ENCODE results near the gene CASP8AP2.

CASP8AP2 gene

GRCh38 chr6:89858041-89858440 lies 28.4 kb downstream of the CASP8AP2 start:
- no peak overlapping the region for H3K4me3 ChIP-seq
- H3K9me3 ChIP-seq (ENCODE audit: low read depth, low read length): no peaks in the 10 kb centered on the region
- H3K36me3 ChIP-seq (ENCODE audit: insufficient read depth, low read length): peaks cover 85% of the 10 kb centered on the region
- TF ChIP-seq EZH2 (IDR thresholded peaks at IDR 0.05) (no peak), POLR2AphosphoS5 (IDR thresholded peaks at IDR 0.05; ENCODE audit: borderline replicate concordance, low read depth, low read length) (no peak), FOXP2 (optimal IDR thresholded peaks at IDR 0.05; ENCODE audit: control extremely low read depth, extremely low read length, insufficient read depth) (no peak)
- DNase-seq (ENCODE audit: low read depth, low spot score): no peak
- no peak overlapping the region for H3K27ac ChIP-seq
- H3K9ac ChIP-seq (ENCODE audit: insufficient read length): no peak overlapping the region

- peaks cover 86% of the 10 kb centered on the region for H3K36me3 ChIP-seq (ENCODE audit: insufficient read depth, low read length)
- no peaks in the 10 kb centered on the region for H3K9me3 ChIP-seq (ENCODE audit: low read depth, low read length)
- no peak overlapping the region for H3K9ac ChIP-seq (ENCODE audit: insufficient read length)
- no peak for TF ChIP-seq EZH2 (IDR thresholded peaks at IDR 0.05)
- TF ChIP-seq POLR2AphosphoS5 (IDR thresholded peaks at IDR 0.05; ENCODE audit: borderline replicate concordance, low read depth, low read length): no peak
- TF ChIP-seq FOXP2 (optimal IDR thresholded peaks at IDR 0.05; ENCODE audit: control extremely low read depth, extremely low read length, insufficient read depth): no peak
- no peak overlapping the region for H3K4me3 ChIP-seq
- no peak overlapping the region for H3K27ac ChIP-seq
- DNase-seq (ENCODE audit: low read depth, low spot score): no peak
These were observed 30.1 kb downstream of the CASP8AP2 start for GRCh38 chr6:89859744-89860143.

DNA sequence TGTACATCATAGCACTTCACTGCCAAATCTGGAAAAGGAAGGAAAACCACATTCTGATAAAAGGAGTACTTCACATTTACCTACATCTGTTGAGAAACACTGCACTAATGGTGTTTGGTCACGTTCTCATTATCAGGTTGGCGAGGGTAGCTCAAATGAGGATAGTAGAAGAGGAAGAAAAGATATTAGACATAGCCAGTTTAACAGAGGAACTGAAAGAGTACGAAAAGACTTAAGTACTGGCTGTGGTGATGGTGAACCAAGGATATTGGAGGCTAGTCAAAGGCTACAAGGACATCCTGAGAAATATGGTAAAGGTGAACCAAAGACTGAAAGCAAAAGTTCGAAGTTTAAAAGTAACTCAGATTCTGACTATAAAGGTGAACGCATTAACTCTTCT lies 32.6 kb downstream of the CASP8AP2 start:
- Histone ChIP-seq H3K36me3 (ENCODE audit: insufficient read depth, low read length) (peaks cover 85% of the 10 kb centered on the region), H3K9ac (ENCODE audit: insufficient read length) (no peak overlapping the region), H3K27ac (no peak overlapping the region), H3K9me3 (ENCODE audit: low read depth, low read length) (no peaks in the 10 kb centered on the region), H3K4me3 (no peak overlapping the region)
- TF ChIP-seq FOXP2 (optimal IDR thresholded peaks at IDR 0.05; ENCODE audit: control extremely low read depth, extremely low read length, insufficient read depth): no peak
- no peak for TF ChIP-seq EZH2 (IDR thresholded peaks at IDR 0.05)
- no peak for TF ChIP-seq POLR2AphosphoS5 (IDR thresholded peaks at IDR 0.05; ENCODE audit: borderline replicate concordance, low read depth, low read length)
- no peak for DNase-seq (ENCODE audit: low read depth, low spot score)

- TF ChIP-seq POLR2AphosphoS5 (IDR thresholded peaks at IDR 0.05; ENCODE audit: borderline replicate concordance, low read depth, low read length) (no peak), FOXP2 (optimal IDR thresholded peaks at IDR 0.05; ENCODE audit: control extremely low read depth, extremely low read length, insufficient read depth) (no peak), EZH2 (IDR thresholded peaks at IDR 0.05) (no peak)
- Histone ChIP-seq H3K36me3 (ENCODE audit: insufficient read depth, low read length) (peaks cover 86% of the 10 kb centered on the region), H3K9me3 (ENCODE audit: low read depth, low read length) (no peaks in the 10 kb centered on the region), H3K4me3 (no peak overlapping the region), H3K27ac (no peak overlapping the region), H3K9ac (ENCODE audit: insufficient read length) (no peak overlapping the region)
- no peak for DNase-seq (ENCODE audit: low read depth, low spot score)
These were observed 33.0 kb downstream of the CASP8AP2 start for GRCh38 chr6:89862698-89863097.

GRCh38 chr6:89866024-89866678 lies 36.5 kb downstream of the CASP8AP2 start:
- Histone ChIP-seq H3K9me3 (ENCODE audit: low read depth, low read length) (no peaks in the 10 kb centered on the region), H3K9ac (ENCODE audit: insufficient read length) (no peak overlapping the region), H3K27ac (no peak overlapping the region), H3K4me3 (no peak overlapping the region), H3K36me3 (ENCODE audit: insufficient read depth, low read length) (peaks cover 93% of the 10 kb centered on the region)
- TF ChIP-seq EZH2 (IDR thresholded peaks at IDR 0.05): no peak
- no peak for TF ChIP-seq FOXP2 (optimal IDR thresholded peaks at IDR 0.05; ENCODE audit: control extremely low read depth, extremely low read length, insufficient read depth)
- no peak for TF ChIP-seq POLR2AphosphoS5 (IDR thresholded peaks at IDR 0.05; ENCODE audit: borderline replicate concordance, low read depth, low read length)
- DNase-seq (ENCODE audit: low read depth, low spot score): no peak

DNA sequence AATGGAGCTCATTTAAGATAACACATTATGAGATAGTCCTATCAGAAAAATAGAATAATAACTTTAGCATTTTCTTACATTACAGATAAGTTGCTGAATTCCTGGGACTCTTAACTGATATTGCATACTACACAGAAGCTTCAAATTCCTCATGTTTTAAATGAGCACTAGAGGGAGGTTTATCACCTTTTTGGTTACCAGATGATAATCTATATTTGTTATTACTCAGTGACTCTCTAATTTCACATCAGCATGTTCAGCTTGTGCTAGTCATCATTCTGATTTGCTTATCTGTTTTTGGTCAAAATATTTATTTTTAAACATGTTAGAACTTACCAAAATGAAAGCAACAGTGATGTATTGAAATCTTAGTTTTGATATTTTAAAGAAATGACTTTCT lies 44.0 kb downstream of the CASP8AP2 start:
- Histone ChIP-seq H3K4me3 (no peak overlapping the region), H3K27ac (no peak overlapping the region), H3K9ac (ENCODE audit: insufficient read length) (no peak overlapping the region), H3K36me3 (ENCODE audit: insufficient read depth, low read length) (peaks cover 39% of the 10 kb centered on the region), H3K9me3 (ENCODE audit: low read depth, low read length) (no peaks in the 10 kb centered on the region)
- DNase-seq (ENCODE audit: low read depth, low spot score): no peak
- TF ChIP-seq EZH2 (IDR thresholded peaks at IDR 0.05): no peak
- no peak for TF ChIP-seq POLR2AphosphoS5 (IDR thresholded peaks at IDR 0.05; ENCODE audit: borderline replicate concordance, low read depth, low read length)
- TF ChIP-seq FOXP2 (optimal IDR thresholded peaks at IDR 0.05; ENCODE audit: control extremely low read depth, extremely low read length, insufficient read depth): no peak

DNA sequence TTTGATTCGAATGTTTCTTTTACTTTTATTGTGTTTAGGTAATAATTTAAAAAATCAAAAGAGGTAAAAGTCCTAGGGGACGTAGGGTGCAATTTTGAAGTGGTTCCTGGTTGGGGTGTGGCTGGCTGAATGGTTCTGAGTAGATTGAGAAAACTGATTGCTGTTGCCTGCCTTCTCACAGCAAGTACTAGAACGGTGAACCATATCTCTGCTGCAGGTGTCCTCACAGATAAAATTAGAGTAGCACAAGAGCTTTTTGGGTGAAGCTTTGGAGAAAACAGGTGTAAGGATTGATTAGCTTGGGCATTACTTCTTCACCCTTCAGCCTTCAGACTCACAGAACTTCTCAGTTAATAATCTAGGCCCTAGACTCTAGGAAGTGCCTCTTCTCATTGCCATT lies 44.8 kb downstream of the CASP8AP2 start:
- H3K9me3 ChIP-seq (ENCODE audit: low read depth, low read length): no peaks in the 10 kb centered on the region
- no peak for DNase-seq (ENCODE audit: low read depth, low spot score)
- H3K4me3 ChIP-seq: no peak overlapping the region
- H3K9ac ChIP-seq (ENCODE audit: insufficient read length): no peak overlapping the region
- peaks cover 34% of the 10 kb centered on the region for H3K36me3 ChIP-seq (ENCODE audit: insufficient read depth, low read length)
- H3K27ac ChIP-seq: no peak overlapping the region
- no peak for TF ChIP-seq FOXP2 (optimal IDR thresholded peaks at IDR 0.05; ENCODE audit: control extremely low read depth, extremely low read length, insufficient read depth)
- TF ChIP-seq EZH2 (IDR thresholded peaks at IDR 0.05): no peak
- no peak for TF ChIP-seq POLR2AphosphoS5 (IDR thresholded peaks at IDR 0.05; ENCODE audit: borderline replicate concordance, low read depth, low read length)

GRCh38 chr6:89886378-89887120 lies 56.9 kb downstream of the CASP8AP2 start:
- H3K36me3 ChIP-seq (ENCODE audit: insufficient read depth, low read length): no peaks in the 10 kb centered on the region
- H3K4me3 ChIP-seq: no peak overlapping the region
- no peaks in the 10 kb centered on the region for H3K9me3 ChIP-seq (ENCODE audit: low read depth, low read length)
- DNase-seq (ENCODE audit: low read depth, low spot score): no peak
- H3K27ac ChIP-seq: no peak overlapping the region
- no peak overlapping the region for H3K9ac ChIP-seq (ENCODE audit: insufficient read length)
- TF ChIP-seq FOXP2 (optimal IDR thresholded peaks at IDR 0.05; ENCODE audit: control extremely low read depth, extremely low read length, insufficient read depth) (no peak), POLR2AphosphoS5 (IDR thresholded peaks at IDR 0.05; ENCODE audit: borderline replicate concordance, low read depth, low read length) (no peak)

Measured in SK-N-MC (cell line).